Mesangial cell (primary cell): ENCODE measurements around the gene NOXO1. TPM values are rescaled to one million over a fixed set of nuclear protein-coding genes. Genes with fewer than 3 reads are reported as not detected.

Experiments
- total RNA-seq: library from RNA; depleted of rRNA; stranded (reverse); fragments of >200 nt; gene quantifications from 2 replicates; pipeline ENCODE4 v1.2.3, GENCODE V29; 2015

The NOXO1 gene
- 0.25 TPM in 1 of 2 replicates, not detected in the other for total RNA-seq

GRCh38 chr16:1981398-1981836 lies at the start of gene NOXO1:
Gene NOXO1, minus strand, starts transcription at chr16:1981469. Its CDS starts 290 bp downstream, at chr16:1981179.

GRCh38 chr16:2026461-2027023 lies 45.3 kb upstream of the NOXO1 start, which contains the start of gene NHERF2:
Gene NHERF2, plus strand, starts transcription at chr16:2026902. Its CDS starts 104 bp downstream, at chr16:2027006.

GRCh38 chr16:2019518-2019920 lies 38.2 kb upstream of the NOXO1 start, which contains the start of gene NPW:
Gene NPW, plus strand, starts transcription at chr16:2019785.

GRCh38 chr16:2009791-2010510 lies 28.7 kb upstream of the NOXO1 start, which contains the start of gene ZNF598:
Gene ZNF598, minus strand, starts transcription at chr16:2009821.

GRCh38 chr16:1989209-1990100 lies 8.2 kb upstream of the NOXO1 start, which contains the start of gene SYNGR3:
Gene SYNGR3, plus strand, starts transcription at chr16:1989970. Its CDS starts 133 bp downstream, at chr16:1990103.

GRCh38 chr16:1983544-1984346 lies 2.5 kb upstream of the NOXO1 start, which contains the start of gene GFER:
Gene GFER, plus strand, starts transcription at chr16:1984193. Its CDS starts 26 bp downstream, at chr16:1984219.

GRCh38 chr16:1971796-1972489 lies 9.3 kb downstream of the NOXO1 start, which contains the start of gene TBL3:
Gene TBL3, plus strand, starts transcription at chr16:1972053. Its CDS starts 112 bp downstream, at chr16:1972165.

GRCh38 chr16:1966460-1966859 lies 14.8 kb downstream of the NOXO1 start, which contains the start of gene RNF151:
Gene RNF151, plus strand, starts transcription at chr16:1966856. Its CDS starts 26 bp downstream, at chr16:1966882.

GRCh38 chr16:1964506-1965395 lies 16.5 kb downstream of the NOXO1 start, which contains the start of gene RPS2:
Gene RPS2, minus strand, starts transcription at chr16:1964826. Its CDS starts 201 bp downstream, at chr16:1964625.

GRCh38 chr16:1959269-1960039 lies 21.8 kb downstream of the NOXO1 start, which contains the start of gene NDUFB10:
Gene NDUFB10, plus strand, starts transcription at chr16:1959538. Its CDS starts 87 bp downstream, at chr16:1959625.

GRCh38 chr16:1942810-1943726 lies 38.2 kb downstream of the NOXO1 start, which contains the start of gene MSRB1:
Gene MSRB1, minus strand, starts transcription at chr16:1943199. Its CDS starts 43 bp downstream, at chr16:1943156.

Other genes starting within 250 kb of the NOXO1 start
- 61.8 and 131 TPM in 2 replicates for gene NME3, start 209.9 kb downstream of the NOXO1 start, total RNA-seq
- gene EME2, start 208.7 kb downstream of the NOXO1 start, total RNA-seq: 4.7 and 7.7 TPM in 2 replicates
- gene MRPS34, start 208.3 kb downstream of the NOXO1 start, total RNA-seq: 108 and 161 TPM in 2 replicates
- 37.5 and 99.8 TPM in 2 replicates for gene SPSB3, start 198.9 kb downstream of the NOXO1 start, total RNA-seq
- gene NUBP2, start 198.5 kb downstream of the NOXO1 start, total RNA-seq: 86.8 and 113 TPM in 2 replicates
- 0.25 TPM in 1 of 2 replicates, not detected in the other for gene IGFALS, start 187.8 kb downstream of the NOXO1 start, total RNA-seq
- gene HAGH, start 154.6 kb downstream of the NOXO1 start, total RNA-seq: 89.5 and 114 TPM in 2 replicates
- 77.9 and 83.8 TPM in 2 replicates for gene FAHD1, start 154.3 kb downstream of the NOXO1 start, total RNA-seq
- 3.6 and 3.8 TPM in 2 replicates for gene MEIOB, start 109.3 kb downstream of the NOXO1 start, total RNA-seq
- gene HS3ST6, start 63.1 kb downstream of the NOXO1 start, total RNA-seq: not detected in 2 replicates
- gene MSRB1, start 38.3 kb downstream of the NOXO1 start, total RNA-seq: 20.5 and 27.7 TPM in 2 replicates
- gene RPL3L, start 26.8 kb downstream of the NOXO1 start, total RNA-seq: not detected in 2 replicates
- gene NDUFB10, start 21.9 kb downstream of the NOXO1 start, total RNA-seq: 334 and 388 TPM in 2 replicates
- 4,197 and 4,785 TPM in 2 replicates for gene RPS2, start 16.6 kb downstream of the NOXO1 start, total RNA-seq
- gene RNF151, start 14.6 kb downstream of the NOXO1 start, total RNA-seq: 0.16 TPM in 1 of 2 replicates, not detected in the other
- 56.8 and 104 TPM in 2 replicates for gene TBL3, start 9.4 kb downstream of the NOXO1 start, total RNA-seq
- 31.9 and 34.9 TPM in 2 replicates for gene GFER, start 2.7 kb upstream of the NOXO1 start, total RNA-seq
- 4.6 and 10.0 TPM in 2 replicates for gene SYNGR3, start 8.5 kb upstream of the NOXO1 start, total RNA-seq
- gene ZNF598, start 28.4 kb upstream of the NOXO1 start, total RNA-seq: 42.7 and 46.6 TPM in 2 replicates
- 4.4 and 5.7 TPM in 2 replicates for gene NPW, start 38.3 kb upstream of the NOXO1 start, total RNA-seq
- 60.3 and 91.9 TPM in 2 replicates for gene NHERF2, start 45.4 kb upstream of the NOXO1 start, total RNA-seq
- 45.1 and 63.7 TPM in 2 replicates for gene NTHL1, start 66.4 kb upstream of the NOXO1 start, total RNA-seq
- gene TSC2, start 66.5 kb upstream of the NOXO1 start, total RNA-seq: 53.8 and 113 TPM in 2 replicates
- 113 and 120 TPM in 2 replicates for gene PKD1, start 154.4 kb upstream of the NOXO1 start, total RNA-seq
- gene RAB26, start 167.2 kb upstream of the NOXO1 start, total RNA-seq: 0.65 and 5.7 TPM in 2 replicates
- 84.1 and 96.6 TPM in 2 replicates for gene TRAF7, start 174.3 kb upstream of the NOXO1 start, total RNA-seq
- 0.16 and 0.38 TPM in 2 replicates for gene CASKIN1, start 215.1 kb upstream of the NOXO1 start, total RNA-seq
- gene MLST8, start 224.0 kb upstream of the NOXO1 start, total RNA-seq: 129 and 184 TPM in 2 replicates
- 2.1 and 3.8 TPM in 2 replicates for gene BRICD5, start 229.4 kb upstream of the NOXO1 start, total RNA-seq
- gene PGP, start 233.4 kb upstream of the NOXO1 start, total RNA-seq: 13.7 and 41.7 TPM in 2 replicates
- 28.2 and 34.0 TPM in 2 replicates for gene E4F1, start 242.1 kb upstream of the NOXO1 start, total RNA-seq